RCC 7860 (cell line): Measurements from ENCODE around the gene CORO1C.
A peak's percentile ranks its signal among the peaks of the same experiment; 100 is the strongest.

Experiments
- DNase-seq: peaks from one replicate; pipeline ENCODE4 v3.0.0-alpha.2; 2015; ENCODE audit warnings: low spot score
- FAIRE-seq: peaks from 2 replicates; lab custom pipeline; 2012; peaks lifted over from hg19 to GRCh38; lab: Jason Lieb, UNC

Gene CORO1C

GRCh38 chr12:108653922-108654321, 77.4 kb downstream of the CORO1C start:
- DNase-seq (no peak), FAIRE-seq (no peak)

DNA sequence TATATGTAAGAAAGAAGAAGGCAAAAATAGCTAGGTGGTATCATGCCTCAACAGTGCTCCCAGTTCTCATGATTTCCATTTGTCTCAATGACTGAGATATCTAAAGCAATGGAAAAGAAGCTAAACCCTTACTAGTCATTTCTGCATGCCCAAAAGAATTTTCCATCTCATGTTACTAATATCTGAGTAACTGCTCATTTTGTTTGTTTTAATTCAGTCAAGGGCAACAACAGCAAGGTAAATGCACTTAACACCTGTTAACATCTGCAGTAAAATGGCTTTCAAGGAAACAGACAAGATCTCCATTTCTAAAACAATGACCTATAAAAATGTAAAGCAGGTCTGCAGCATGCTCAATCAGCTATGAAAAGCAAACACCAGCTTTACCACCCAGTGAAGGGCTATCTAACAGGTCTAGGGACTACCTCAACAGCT, 78.2 kb downstream of the CORO1C start:
- FAIRE-seq (no peak), DNase-seq (no peak)

- DNase-seq (no peak), FAIRE-seq (no peak)
Observed at GRCh38 chr12:108650083-108650482, 81.2 kb downstream of the CORO1C start.

GRCh38 chr12:108649669-108650068, 81.6 kb downstream of the CORO1C start:
- FAIRE-seq (peak; percentile 14), DNase-seq (peak; percentile 56)

DNA sequence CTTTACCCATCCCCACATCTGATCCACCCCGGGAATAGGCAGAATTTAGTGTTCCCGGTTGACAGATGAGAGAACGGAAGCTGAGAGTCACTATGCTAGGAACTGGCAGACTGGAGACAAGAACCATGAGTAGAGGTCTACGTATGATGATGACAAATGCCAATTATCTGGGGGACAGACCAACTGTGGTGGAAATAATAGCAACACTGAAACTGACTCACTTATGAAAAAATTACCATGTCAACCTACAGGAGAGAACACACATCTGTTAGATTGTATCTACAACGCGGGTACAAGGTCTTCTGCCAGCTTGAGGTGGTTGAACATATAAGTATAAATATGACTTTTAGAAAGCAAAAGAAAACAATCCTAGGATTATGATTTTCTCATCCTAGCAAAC, 82.2 kb downstream of the CORO1C start:
- FAIRE-seq: no peak
- no peak for DNase-seq

- DNase-seq: no peak
- no peak for FAIRE-seq
Observed at GRCh38 chr12:108648371-108648770, 82.9 kb downstream of the CORO1C start.

- DNase-seq (no peak), FAIRE-seq (no peak)
Observed at GRCh38 chr12:108647585-108648287, 83.6 kb downstream of the CORO1C start.

DNA sequence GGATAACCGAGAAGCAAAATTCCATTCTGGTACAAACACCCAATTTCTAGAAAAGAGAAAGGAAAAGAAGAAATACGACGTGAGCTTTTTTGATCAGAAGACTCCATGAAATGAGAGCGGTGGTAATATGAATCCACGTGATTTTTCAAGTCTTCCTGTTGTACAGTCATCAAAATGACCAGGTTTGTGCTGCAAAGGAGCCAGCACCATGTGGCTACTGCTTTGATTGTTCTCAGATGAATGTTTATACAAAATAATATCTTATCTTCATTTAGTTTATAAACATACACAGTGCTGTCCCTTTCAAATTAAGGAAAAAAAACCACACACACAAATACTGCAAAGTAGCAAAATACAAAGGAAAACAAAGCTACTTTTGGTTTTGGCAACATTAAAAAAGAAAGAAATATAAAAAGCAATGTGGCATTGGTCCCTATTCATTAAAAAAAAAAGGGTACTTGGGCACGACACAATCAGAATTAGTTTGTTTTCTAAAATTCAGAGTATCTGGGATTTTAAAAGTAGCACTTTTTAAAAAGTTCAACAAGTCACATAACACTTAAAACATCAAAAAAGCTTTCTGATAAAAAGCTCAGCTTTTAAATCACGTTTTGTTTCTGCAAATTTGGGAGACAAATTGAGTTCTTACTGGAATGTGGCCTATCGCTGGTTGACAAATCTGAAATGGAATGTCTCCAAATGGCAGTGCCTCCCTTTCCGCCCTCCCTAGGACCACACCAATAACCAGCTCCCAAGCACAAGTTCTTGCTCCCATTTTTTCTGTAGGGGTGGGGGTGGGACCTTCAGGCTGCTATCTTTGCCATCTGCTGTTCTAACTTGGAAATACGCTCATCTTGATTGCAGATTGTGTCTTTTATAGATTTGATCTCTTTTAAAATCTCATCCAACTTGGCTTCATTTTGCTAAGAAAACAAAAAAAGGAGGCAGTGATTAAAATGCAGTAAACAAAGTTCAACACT, 84.4 kb downstream of the CORO1C start:
- FAIRE-seq (no peak), DNase-seq (no peak)

- no peak for FAIRE-seq
- no peak for DNase-seq
Observed at GRCh38 chr12:108645686-108646599, 85.4 kb downstream of the CORO1C start.

DNA sequence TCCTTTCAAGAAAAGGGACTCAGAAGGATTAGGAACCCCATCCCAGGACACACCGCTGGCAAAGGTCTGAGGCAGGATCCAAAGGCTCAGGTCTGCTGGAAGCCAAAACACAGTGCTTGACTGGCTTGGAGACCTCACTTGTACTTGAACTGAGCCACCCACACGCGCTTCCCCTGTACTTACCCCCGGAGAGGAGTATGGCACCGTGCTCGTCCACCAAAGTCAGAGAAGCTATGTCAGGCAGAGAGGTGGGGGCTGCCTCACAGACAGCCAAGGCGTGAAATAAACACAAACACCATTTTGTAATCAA, 86.6 kb downstream of the CORO1C start:
- FAIRE-seq (no peak), DNase-seq (no peak)

- peak; percentile 78 for FAIRE-seq
- peak; percentile 70 for DNase-seq
Observed at GRCh38 chr12:108643941-108644810, 87.1 kb downstream of the CORO1C start.

GRCh38 chr12:108642899-108643654, 88.2 kb downstream of the CORO1C start:
- FAIRE-seq: no peak
- no peak for DNase-seq

- DNase-seq (no peak), FAIRE-seq (no peak)
Observed at GRCh38 chr12:108642269-108642870, 88.9 kb downstream of the CORO1C start.

GRCh38 chr12:108641446-108642268, 89.7 kb downstream of the CORO1C start:
- DNase-seq: no peak
- FAIRE-seq: no peak

GRCh38 chr12:108640802-108641445, 90.4 kb downstream of the CORO1C start:
- no peak for FAIRE-seq
- DNase-seq: peak; percentile 52

- DNase-seq (no peak), FAIRE-seq (no peak)
Observed at GRCh38 chr12:108638997-108639822, 92.1 kb downstream of the CORO1C start.
